ENCODE data around the gene ATP13A2. TPM values are rescaled to one million over a fixed set of nuclear protein-coding genes. Genes with fewer than 3 reads are reported as not detected.
"Not testable (repeated sequence)": the region's sequence is repeated elsewhere in the genome, so short reads cannot be mapped to it uniquely, and the experiment has no call there.

ATP13A2 gene
- total RNA-seq, 2 experiments from 2014 or later, result 57.1 to 59.4 TPM

- POLR2A ChIA-PET; H3K27me3 Mint-ChIP-seq; H3K27ac Mint-ChIP-seq; H3K4me1 Mint-ChIP-seq; DNase-seq; H3K9me3 Mint-ChIP-seq; H3K4me3 Mint-ChIP-seq; H3K36me3 Mint-ChIP-seq (ENCODE audit: low read depth): not testable (repeated sequence)
- CTCF ChIA-PET, result interaction anchor here (0.7 to 1.3 kb wide), 2 partner anchors 8 to 11 kb away, joined by 3 to 6 read pairs; no protein-coding TSS in a partner anchor
Observed at GRCh38 chr1:16936580-16936979, 75.1 kb downstream of the ATP13A2 start.

Other genes with a start within 250 kb of the ATP13A2 start
- 1,000 to 10,000 TPM; 2,316 to 2,477 TPM for gene RNU1-2, start 115.9 kb downstream of the ATP13A2 start, total RNA-seq
- 10 to 100 TPM; 30.7 to 37.3 TPM for gene CROCC, start 90.0 kb downstream of the ATP13A2 start, total RNA-seq
- gene MFAP2, start 31.3 kb downstream of the ATP13A2 start, total RNA-seq, result not detected
- gene SDHB, start 42.1 kb upstream of the ATP13A2 start, total RNA-seq, result 10 to 100 TPM; 77.7 to 82.8 TPM
- gene PADI2, start 107.5 kb upstream of the ATP13A2 start, total RNA-seq, result under 1 TPM; 0.05 to 0.23 TPM
- not detected for gene PADI1, start 193.2 kb upstream of the ATP13A2 start, total RNA-seq
- not detected for gene PADI3, start 237.2 kb upstream of the ATP13A2 start, total RNA-seq

Measured in activated CD4-positive, alpha-beta T cell treated with anti-CD3 and anti-CD28 coated beads, Interleukin-2, amount 10 ng/mL, durations not matched to agents 7 days and 5 days (primary cell).